Neural progenitor cell (in vitro differentiated cells): Measurements from ENCODE around the gene TNRC18.

ENCODE experiments used
- CTCF ChIP-seq: fragments of 200-600 bp; sonication (generic); IDR thresholded peaks from 2 replicates; pipeline ENCODE4 v1.5.1; 2017; ENCODE audit warnings: antibody characterized with exemption, mild to moderate bottlenecking
- EZH2 ChIP-seq: fragments of 200-600 bp; sonication (generic); IDR thresholded peaks from 2 replicates; pipeline ENCODE4 v1.6.1; 2017; ENCODE audit warnings: antibody characterized with exemption, mild to moderate bottlenecking, moderate library complexity

GRCh38 chr7:5270788-5271187 is 152.8 kb downstream of the TNRC18 start:
- TF ChIP-seq CTCF (no peak), EZH2 (no peak)
